Measurements from ENCODE around the gene ITIH5. TPM values are rescaled to one million over a fixed set of nuclear protein-coding genes. Genes with fewer than 3 reads are reported as not detected.

Gene ITIH5
- total RNA-seq, 2 donors from 2014 or later = 15.9 to 74.5 TPM

- TF ChIP-seq CTCF (IDR thresholded peaks at IDR 0.05) = no peak
- Histone ChIP-seq H3K4me1 (ENCODE audit: control insufficient read depth in 1 of 2, low read depth in 2 of 2) (no peaks in the 10 kb centered on the region), H3K27me3 (replicated peaks; ENCODE audit: insufficient read depth) (no peaks in the 10 kb centered on the region), H3K9me3 (no peaks in the 10 kb centered on the region), H3K36me3 (no peaks in the 10 kb centered on the region), H3K27ac (no peak overlapping the region), H3K4me3 (no peak overlapping the region)
- no peak for DNase-seq (ENCODE audit: low spot score)
- ATAC-seq (ENCODE audit: insufficient number of reproducible peaks, low FRiP score, low read depth) = no peak
These were observed 81.5 kb downstream of the ITIH5 start for GRCh38 chr10:7585228-7585627.

- Histone ChIP-seq H3K4me3 (no peak overlapping the region), H3K36me3 (peaks cover 3% of the 10 kb centered on the region), H3K9me3 (no peaks in the 10 kb centered on the region), H3K27me3 (replicated peaks; ENCODE audit: insufficient read depth) (no peaks in the 10 kb centered on the region), H3K4me1 (ENCODE audit: control insufficient read depth in 1 of 2, low read depth in 2 of 2) (no peaks in the 10 kb centered on the region), H3K27ac (no peak overlapping the region)
- DNase-seq (ENCODE audit: low spot score) (no peak), ATAC-seq (ENCODE audit: insufficient number of reproducible peaks, low FRiP score, low read depth) (no peak)
- no peak for TF ChIP-seq CTCF (IDR thresholded peaks at IDR 0.05)
These were observed 83.1 kb downstream of the ITIH5 start for GRCh38 chr10:7583626-7584025.

GRCh38 chr10:7580520-7580919 is 86.2 kb downstream of the ITIH5 start:
- H3K36me3 ChIP-seq = peaks cover 3% of the 10 kb centered on the region
- DNase-seq (ENCODE audit: low spot score) (no peak), ATAC-seq (ENCODE audit: insufficient number of reproducible peaks, low FRiP score, low read depth) (no peak)
- no peaks in the 10 kb centered on the region for H3K9me3 ChIP-seq
- H3K27ac ChIP-seq = no peak overlapping the region
- H3K4me3 ChIP-seq = no peak overlapping the region
- H3K4me1 ChIP-seq (ENCODE audit: control insufficient read depth in 1 of 2, low read depth in 2 of 2) = no peaks in the 10 kb centered on the region
- TF ChIP-seq CTCF (IDR thresholded peaks at IDR 0.05) = no peak
- H3K27me3 ChIP-seq (replicated peaks; ENCODE audit: insufficient read depth) = no peaks in the 10 kb centered on the region

- Histone ChIP-seq H3K27ac (no peak overlapping the region), H3K4me3 (no peak overlapping the region), H3K36me3 (peaks cover 3% of the 10 kb centered on the region), H3K4me1 (ENCODE audit: control insufficient read depth in 1 of 2, low read depth in 2 of 2) (no peaks in the 10 kb centered on the region), H3K9me3 (no peaks in the 10 kb centered on the region), H3K27me3 (replicated peaks; ENCODE audit: insufficient read depth) (no peaks in the 10 kb centered on the region)
- ATAC-seq (ENCODE audit: insufficient number of reproducible peaks, low FRiP score, low read depth) (no peak), DNase-seq (ENCODE audit: low spot score) (no peak)
- TF ChIP-seq CTCF (IDR thresholded peaks at IDR 0.05) = no peak
These were observed 87.1 kb downstream of the ITIH5 start for GRCh38 chr10:7579681-7580080.

- H3K36me3 ChIP-seq = peaks cover 3% of the 10 kb centered on the region
- DNase-seq (ENCODE audit: low spot score) (no peak), ATAC-seq (ENCODE audit: insufficient number of reproducible peaks, low FRiP score, low read depth) (no peak)
- no peak overlapping the region for H3K4me3 ChIP-seq
- H3K4me1 ChIP-seq (ENCODE audit: control insufficient read depth in 1 of 2, low read depth in 2 of 2) = no peaks in the 10 kb centered on the region
- H3K27ac ChIP-seq = no peak overlapping the region
- TF ChIP-seq CTCF (IDR thresholded peaks at IDR 0.05) = no peak
- no peaks in the 10 kb centered on the region for H3K9me3 ChIP-seq
- no peaks in the 10 kb centered on the region for H3K27me3 ChIP-seq (replicated peaks; ENCODE audit: insufficient read depth)
These were observed 89.2 kb downstream of the ITIH5 start for GRCh38 chr10:7577579-7577978.

Data from thoracic aorta (tissue), 2 donors.